GM21529 (cell line): ENCODE data around the gene LAMB3.

Experiments
- ATAC-seq: cut with Tn5 transposase; IDR thresholded peaks from one replicate; pipeline ENCODE4 v1.9.1; 2021; ENCODE audit not compliant: unreplicated experiment

Gene LAMB3

DNA sequence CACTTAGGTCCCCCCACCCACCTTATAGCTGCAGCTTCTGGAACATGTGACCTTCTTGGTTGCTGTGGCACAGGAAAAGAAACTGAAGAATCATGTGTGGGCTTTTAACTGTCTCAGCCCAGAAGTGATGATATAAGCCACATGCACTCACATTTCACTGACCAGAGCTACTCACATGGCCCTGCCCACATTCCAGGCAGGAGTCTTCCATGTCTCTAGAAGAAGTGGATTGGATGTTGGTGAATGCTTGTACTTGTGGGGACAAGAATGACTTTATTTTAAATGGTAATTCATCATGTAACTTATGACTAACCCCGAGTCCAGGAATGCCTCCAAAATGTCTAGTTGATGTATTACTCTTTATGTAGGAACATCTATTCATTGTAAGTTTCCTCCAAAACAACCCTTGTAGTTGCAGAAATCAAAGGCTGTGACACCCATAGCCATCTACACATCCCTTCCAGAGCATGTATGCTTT, 84.5 kb downstream of the LAMB3 start:
- ATAC-seq, result no peak

DNA sequence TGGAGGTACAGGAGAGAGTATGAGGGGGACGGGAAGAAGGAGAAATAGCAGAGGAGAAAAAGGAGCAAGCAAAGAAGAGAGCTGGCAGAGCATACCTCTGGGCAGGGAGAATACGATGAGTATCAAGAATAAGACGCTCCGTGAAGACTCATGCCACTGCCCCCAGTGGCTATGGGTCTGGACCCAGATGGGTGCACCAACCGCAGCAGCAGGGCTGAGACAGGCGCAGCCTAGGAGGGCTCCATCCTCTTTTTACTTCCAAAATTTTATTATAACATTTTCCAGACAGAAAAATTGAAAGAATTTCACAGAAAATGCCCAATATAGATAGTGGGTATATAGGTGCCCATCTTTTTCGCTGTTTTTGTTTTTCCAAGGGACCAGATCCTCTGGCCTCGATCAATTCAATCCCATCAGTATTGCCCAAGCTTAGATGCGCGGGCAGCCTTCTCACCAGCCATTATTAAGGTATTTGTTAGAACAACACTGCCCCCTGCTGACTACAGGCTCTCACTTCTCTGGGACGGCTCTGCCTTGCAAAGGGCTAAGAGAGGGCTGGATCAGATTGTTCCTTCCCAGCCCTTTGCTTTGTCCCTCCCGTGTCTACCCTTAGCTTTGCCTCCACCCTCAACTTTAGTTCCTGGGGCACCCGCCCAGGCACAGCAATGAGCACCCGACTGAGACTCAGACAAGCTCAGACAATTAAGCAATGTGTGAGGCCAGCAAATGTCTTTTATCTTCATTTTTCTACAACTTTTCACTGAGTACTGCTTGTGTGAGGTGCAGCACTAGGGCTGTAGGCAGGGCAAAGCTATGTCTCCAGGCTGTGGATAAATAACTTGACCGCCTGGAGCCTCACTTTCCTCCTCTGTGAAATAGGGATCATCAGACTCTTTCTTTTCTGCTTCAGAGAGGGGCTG, 86.2 kb downstream of the LAMB3 start:
- peak; percentile 94 for ATAC-seq
